ENCODE data around the gene CHID1. TPM values are rescaled to one million over a fixed set of nuclear protein-coding genes. Genes with fewer than 3 reads are reported as not detected.

Gene CHID1
- total and polyA plus RNA-seq, 2 experiments from 2014 or later = 72.3 to 202 TPM

DNA sequence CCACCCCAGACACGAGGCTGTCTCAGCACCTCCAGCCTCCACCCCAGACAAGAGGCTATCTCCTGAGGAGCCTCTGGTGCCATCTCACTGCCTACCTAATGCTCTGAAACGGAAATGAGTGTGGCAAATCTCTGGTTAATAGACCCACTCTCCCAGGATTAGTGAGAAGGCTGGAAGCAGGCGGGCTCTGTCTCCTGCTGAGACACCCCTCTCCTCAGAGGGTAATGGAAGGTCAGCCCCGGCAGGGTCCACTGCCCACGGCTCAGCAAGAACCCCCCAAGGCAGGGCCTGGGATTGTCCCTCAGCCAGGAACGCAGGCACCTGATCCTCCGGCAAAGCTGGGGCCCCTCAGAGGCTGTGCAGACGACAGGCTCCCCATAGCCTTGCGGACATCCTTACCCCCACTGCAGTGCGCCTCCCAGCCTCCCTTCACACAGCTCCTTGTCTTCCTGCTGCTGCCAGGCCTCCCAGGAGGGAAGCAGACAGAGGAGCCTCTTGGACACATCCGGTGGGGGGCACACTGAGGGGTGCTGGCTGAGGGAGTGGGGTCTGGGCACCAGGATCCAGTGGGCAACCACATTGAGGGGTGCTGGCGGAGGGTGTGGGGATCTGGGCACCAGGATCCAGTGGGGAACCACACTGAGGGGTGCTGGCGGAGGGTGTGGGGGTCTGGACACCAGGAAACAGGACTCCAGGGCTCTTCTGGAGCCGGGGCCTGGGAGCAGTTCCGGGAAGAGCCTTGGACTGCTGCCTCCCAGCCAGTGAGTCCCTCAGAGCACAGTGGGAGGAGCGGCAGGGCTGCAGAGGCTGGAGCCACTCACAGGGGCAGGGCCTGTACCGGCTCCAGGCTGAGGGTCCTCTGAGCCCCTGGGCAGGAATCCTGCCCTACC is 13.1 kb downstream of the CHID1 start:
- WGBS, 2 experiments (ENCODE audit: low coverage in 1 of 2, low lambda C conversion rate in 2 of 2, missing lambda C conversion rate in 2 of 2) = 85 to 92% methylated on average over 14 to 15 of the region's 17 CpGs
- H3K79me2 ChIP-seq (ENCODE audit: insufficient read depth) = no peaks in the 10 kb centered on the region
- H3K9me2 ChIP-seq (ENCODE audit: insufficient read depth) = no peaks in the 10 kb centered on the region
- H4K20me1 ChIP-seq (ENCODE audit: insufficient read depth) = no peaks in the 10 kb centered on the region
- H2AFZ ChIP-seq = no peak overlapping the region
- in situ Hi-C loops (cut with MboI) = no loop called here
- H3K36me3 ChIP-seq (ENCODE audit: low read depth) = peaks cover 4% of the 10 kb centered on the region; the same call in 1 of the 2 replicates
- no peaks in the 10 kb centered on the region for H3K9me3 ChIP-seq (ENCODE audit: low read depth)
- H3K9ac ChIP-seq = no peak overlapping the region
- H3F3A ChIP-seq (ENCODE audit: insufficient read depth) = no peaks in the 10 kb centered on the region
- H3K27ac ChIP-seq = no peak overlapping the region
- no peak overlapping the region for H3K4me2 ChIP-seq (ENCODE audit: unreplicated experiment)
- H3K4me1 ChIP-seq (ENCODE audit: insufficient read depth) = no peaks in the 10 kb centered on the region
- no peak overlapping the region for H3K4me3 ChIP-seq
- H3K27me3 ChIP-seq (replicated peaks; ENCODE audit: insufficient read depth) = no peaks in the 10 kb centered on the region
- TF ChIP-seq EZH2 (IDR thresholded peaks at IDR 0.05; ENCODE audit: insufficient read depth, poor library complexity, severe bottlenecking) = no peak
- TF ChIP-seq EZH2phosphoT487 (IDR thresholded peaks at IDR 0.05; ENCODE audit: insufficient read depth, low read depth) = no peak
- DNase-seq = no peak

DNA sequence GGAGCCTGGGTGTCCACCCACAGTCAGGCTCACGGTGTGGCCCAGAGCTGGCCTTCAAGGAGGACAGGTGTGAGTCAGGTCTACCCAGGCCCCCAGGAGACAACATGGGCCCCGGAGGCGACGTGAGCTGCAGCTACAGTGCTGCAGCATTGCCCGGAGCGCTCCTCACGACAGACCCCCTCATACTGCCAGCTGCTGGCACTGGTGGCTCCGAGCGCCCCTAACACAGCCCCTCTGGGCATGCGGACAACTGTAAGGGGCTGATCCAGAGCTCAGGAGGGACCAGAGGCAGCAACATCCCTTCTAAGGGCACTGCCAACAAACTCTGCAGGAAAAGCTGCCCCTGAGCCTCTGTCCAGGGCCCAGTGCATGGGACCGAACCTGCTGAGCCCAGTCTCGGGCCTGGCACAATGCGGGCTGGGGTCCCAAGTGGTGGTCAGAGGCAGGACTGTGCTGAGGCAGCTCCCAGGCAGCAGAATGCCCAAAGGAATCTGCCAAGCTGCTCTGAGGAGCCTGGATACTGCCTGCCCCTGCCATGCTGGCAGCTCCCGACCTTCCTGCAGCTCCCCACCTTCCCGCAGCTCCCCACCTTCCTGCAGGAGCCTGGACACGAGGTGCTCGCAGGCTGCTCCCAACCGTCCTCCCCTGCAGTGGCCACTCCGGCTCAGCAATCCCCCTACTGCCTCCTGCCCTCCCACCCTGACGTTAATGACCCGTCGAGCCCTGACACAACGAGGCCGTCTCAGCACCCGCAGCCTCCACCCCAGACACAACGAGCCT is 15.1 kb downstream of the CHID1 start:
- no peak overlapping the region for H3K4me3 ChIP-seq
- no peaks in the 10 kb centered on the region for H3K9me3 ChIP-seq (ENCODE audit: low read depth)
- in situ Hi-C loops (cut with MboI) = no loop called here
- H3F3A ChIP-seq (ENCODE audit: insufficient read depth) = no peaks in the 10 kb centered on the region
- no peaks in the 10 kb centered on the region for H3K4me1 ChIP-seq (ENCODE audit: insufficient read depth)
- no peaks in the 10 kb centered on the region for H3K9me2 ChIP-seq (ENCODE audit: insufficient read depth)
- no peak for DNase-seq
- no peaks in the 10 kb centered on the region; the same call in 1 of the 2 replicates for H3K36me3 ChIP-seq (ENCODE audit: low read depth)
- no peak for TF ChIP-seq EZH2 (IDR thresholded peaks at IDR 0.05; ENCODE audit: insufficient read depth, poor library complexity, severe bottlenecking)
- H3K4me2 ChIP-seq (ENCODE audit: unreplicated experiment) = no peak overlapping the region
- no peaks in the 10 kb centered on the region for H4K20me1 ChIP-seq (ENCODE audit: insufficient read depth)
- H3K27me3 ChIP-seq (replicated peaks; ENCODE audit: insufficient read depth) = no peaks in the 10 kb centered on the region
- H3K9ac ChIP-seq = no peak overlapping the region
- H3K27ac ChIP-seq = no peak overlapping the region
- no peak overlapping the region for H2AFZ ChIP-seq
- WGBS, 2 experiments (ENCODE audit: low coverage in 1 of 2, low lambda C conversion rate in 2 of 2, missing lambda C conversion rate in 2 of 2) = 82 to 89% methylated on average over 17 to 24 of the region's 26 CpGs
- no peaks in the 10 kb centered on the region for H3K79me2 ChIP-seq (ENCODE audit: insufficient read depth)

DNA sequence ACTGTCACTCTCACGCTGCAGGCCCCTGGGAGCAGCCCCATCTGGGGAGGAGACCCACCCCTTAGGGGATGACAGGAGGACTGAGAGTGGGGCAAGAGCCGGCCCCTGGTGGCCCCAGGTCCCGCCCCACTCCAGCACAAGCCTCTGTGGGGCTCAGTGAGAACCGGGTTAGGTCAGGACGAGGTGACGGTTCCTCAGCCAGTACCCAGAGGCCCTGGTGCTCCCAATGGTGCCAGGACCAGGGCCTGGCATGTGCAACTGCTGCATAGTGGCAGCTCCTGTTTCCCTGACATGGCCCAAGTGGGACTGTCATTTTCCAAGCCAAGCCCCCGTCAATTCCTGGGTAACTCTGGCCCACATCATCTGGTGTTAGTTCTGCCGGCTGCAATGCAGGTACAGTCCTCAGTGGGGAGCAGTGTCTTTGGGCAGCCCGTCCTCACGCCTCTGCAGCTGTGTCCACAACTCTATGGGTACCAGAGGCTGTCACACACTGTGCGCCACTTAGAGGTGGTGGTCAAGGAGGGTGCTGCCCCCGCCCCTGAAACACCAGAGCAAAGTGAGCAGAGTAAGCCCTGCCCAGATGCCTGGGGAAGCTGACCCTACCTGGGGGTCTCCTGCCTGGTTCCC is 15.9 kb downstream of the CHID1 start:
- no peak overlapping the region for H3K4me2 ChIP-seq (ENCODE audit: unreplicated experiment)
- H3K9ac ChIP-seq = no peak overlapping the region
- H3K27me3 ChIP-seq (replicated peaks; ENCODE audit: insufficient read depth) = no peaks in the 10 kb centered on the region
- TF ChIP-seq EZH2phosphoT487 (IDR thresholded peaks at IDR 0.05; ENCODE audit: insufficient read depth, low read depth) = no peak
- TF ChIP-seq EZH2 (IDR thresholded peaks at IDR 0.05; ENCODE audit: insufficient read depth, poor library complexity, severe bottlenecking) = no peak
- H3K27ac ChIP-seq = no peak overlapping the region
- H3K4me3 ChIP-seq = no peak overlapping the region
- no peaks in the 10 kb centered on the region for H3K36me3 ChIP-seq (ENCODE audit: low read depth)
- H3K9me3 ChIP-seq (ENCODE audit: low read depth) = no peaks in the 10 kb centered on the region
- in situ Hi-C loops (cut with MboI) = no loop called here
- no peaks in the 10 kb centered on the region for H4K20me1 ChIP-seq (ENCODE audit: insufficient read depth)
- no peak for DNase-seq
- H3K4me1 ChIP-seq (ENCODE audit: insufficient read depth) = no peaks in the 10 kb centered on the region
- no peaks in the 10 kb centered on the region for H3K9me2 ChIP-seq (ENCODE audit: insufficient read depth)
- WGBS, 2 experiments (ENCODE audit: low coverage in 1 of 2, low lambda C conversion rate in 2 of 2, missing lambda C conversion rate in 2 of 2) = 90% methylated on average over 12 of the region's 12 CpGs
- no peak overlapping the region for H2AFZ ChIP-seq
- no peaks in the 10 kb centered on the region for H3F3A ChIP-seq (ENCODE audit: insufficient read depth)
- H3K79me2 ChIP-seq (ENCODE audit: insufficient read depth) = no peaks in the 10 kb centered on the region

DNA sequence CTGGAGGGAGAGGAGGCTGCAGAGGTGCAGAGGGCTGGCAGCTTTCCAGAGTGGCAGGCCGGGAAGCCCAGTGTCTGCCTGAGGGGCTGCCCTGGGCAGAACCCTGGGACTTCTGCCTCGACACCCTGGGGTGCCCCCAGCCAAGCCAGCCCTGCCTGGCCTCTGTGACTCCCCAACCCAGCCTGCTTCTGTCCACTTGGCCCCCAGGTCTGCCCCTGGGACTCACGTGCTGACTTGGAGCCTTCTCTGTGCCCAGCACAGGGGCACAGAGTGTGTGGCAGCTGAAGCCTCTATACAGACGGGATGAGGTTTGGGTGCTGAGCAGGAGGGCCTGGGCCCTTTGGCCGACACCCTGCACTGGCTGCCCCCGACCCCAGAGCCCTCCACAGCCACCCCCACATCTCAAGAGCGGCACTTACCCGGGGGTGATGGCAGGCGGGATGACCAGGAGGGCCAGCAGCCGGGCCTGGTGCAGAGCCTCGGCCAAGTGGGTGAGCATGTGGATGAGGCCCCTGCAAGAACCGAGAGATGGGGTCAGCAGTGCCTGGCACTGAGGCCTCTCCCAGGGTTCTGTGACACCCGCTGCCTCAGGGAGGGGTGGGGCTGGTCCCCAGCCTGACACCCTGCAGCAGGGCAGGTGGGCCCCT is 17.5 kb downstream of the CHID1 start:
- no peaks in the 10 kb centered on the region for H4K20me1 ChIP-seq (ENCODE audit: insufficient read depth)
- no peaks in the 10 kb centered on the region for H3K36me3 ChIP-seq (ENCODE audit: low read depth)
- in situ Hi-C loops (cut with MboI) = no loop called here

More for the DNA sequence above, 17.5 kb downstream of the CHID1 start:
- TF ChIP-seq EZH2 (IDR thresholded peaks at IDR 0.05; ENCODE audit: insufficient read depth, poor library complexity, severe bottlenecking) = no peak
- no peak for TF ChIP-seq EZH2phosphoT487 (IDR thresholded peaks at IDR 0.05; ENCODE audit: insufficient read depth, low read depth)
- Histone ChIP-seq H3K4me3 (no peak overlapping the region), H3F3A (ENCODE audit: insufficient read depth) (no peaks in the 10 kb centered on the region), H3K4me2 (ENCODE audit: unreplicated experiment) (no peak overlapping the region), H3K27ac (no peak overlapping the region), H3K79me2 (ENCODE audit: insufficient read depth) (no peaks in the 10 kb centered on the region), H3K9ac (no peak overlapping the region), H2AFZ (no peak overlapping the region), H3K9me3 (ENCODE audit: low read depth) (no peaks in the 10 kb centered on the region), H3K4me1 (ENCODE audit: insufficient read depth) (no peaks in the 10 kb centered on the region), H3K27me3 (replicated peaks; ENCODE audit: insufficient read depth) (no peaks in the 10 kb centered on the region), H3K9me2 (ENCODE audit: insufficient read depth) (no peaks in the 10 kb centered on the region)
- 84 to 86% methylated on average over 12 to 13 of the region's 13 CpGs for WGBS, 2 experiments (ENCODE audit: low coverage in 1 of 2, low lambda C conversion rate in 2 of 2, missing lambda C conversion rate in 2 of 2)
- no peak for DNase-seq
